Epithelial cell of proximal tubule (primary cell): ENCODE results near the gene AIF1L. TPM values are rescaled to one million over a fixed set of nuclear protein-coding genes. Genes with fewer than 3 reads are reported as not detected.

Source experiments
- DNase-seq: peaks from one replicate; pipeline ENCODE4 v3.0.0-alpha.2; 2011; ENCODE audit warnings: low read depth
- H3K4me3 ChIP-seq: 2 replicates; pipeline ENCODE4 v1.5.1; 2011; ENCODE audit warnings: low read depth, mild to moderate bottlenecking, low read length
- CTCF ChIP-seq: conservative IDR thresholded peaks from 2 replicates; pipeline ENCODE4 v1.5.1; 2012; ENCODE audit warnings: low read depth, mild to moderate bottlenecking, low read length
- total RNA-seq: library from RNA; depleted of rRNA; stranded (reverse); fragments of >200 nt; gene quantifications from 2 replicates; pipeline ENCODE4 v1.2.3, GENCODE V29; 2015

AIF1L gene
- total RNA-seq, 1 donor from 2014 or later, result 71.6 TPM

DNA sequence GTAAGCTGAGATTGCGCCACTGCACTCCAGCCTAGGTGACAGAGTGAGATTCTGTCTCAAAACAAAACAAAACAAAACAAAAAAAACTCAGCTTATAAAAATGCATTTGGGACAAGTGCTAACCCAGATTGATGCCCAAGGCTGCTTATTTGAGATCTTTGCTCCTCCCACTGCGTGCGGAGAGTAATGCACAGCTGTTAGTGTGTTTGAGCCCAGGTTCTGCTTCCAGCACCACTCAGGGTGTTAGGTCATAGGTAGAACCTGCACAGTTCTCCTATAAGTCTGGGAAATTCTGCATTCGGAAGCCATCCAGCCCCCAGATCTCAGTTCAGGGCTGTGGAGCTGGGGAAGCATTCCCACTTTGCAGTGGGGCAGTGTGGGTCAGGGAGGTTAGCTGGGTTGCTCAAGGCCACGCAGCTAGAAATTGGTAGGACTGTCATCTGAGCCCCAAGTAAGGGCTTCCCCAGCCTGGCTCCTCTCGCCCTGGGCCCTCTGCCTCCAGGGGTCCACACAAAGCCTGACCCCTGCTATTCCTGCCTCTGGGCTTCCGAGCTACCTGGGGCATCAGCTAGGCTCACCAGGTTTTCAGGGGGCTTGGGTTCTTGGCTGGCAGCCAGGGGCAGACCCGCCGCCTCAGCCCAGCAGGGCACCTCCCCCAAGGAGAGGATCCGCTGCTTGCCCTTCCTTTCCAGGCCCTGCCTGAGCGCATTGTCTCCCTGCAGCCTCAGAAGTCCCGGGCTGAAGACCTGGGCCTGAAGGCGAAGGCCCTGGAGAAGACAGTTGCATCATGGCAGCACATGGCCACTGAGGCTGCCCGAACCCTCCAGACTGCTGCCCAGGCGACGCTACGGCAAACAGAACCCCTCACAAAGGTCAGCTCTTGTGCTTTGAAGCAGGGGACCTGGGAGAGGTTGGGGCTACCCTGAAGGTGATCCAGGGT lies 17.6 kb upstream of the AIF1L start:
- DNase-seq, result no peak
- no peak overlapping the region for H3K4me3 ChIP-seq
- no peak for TF ChIP-seq CTCF

DNA sequence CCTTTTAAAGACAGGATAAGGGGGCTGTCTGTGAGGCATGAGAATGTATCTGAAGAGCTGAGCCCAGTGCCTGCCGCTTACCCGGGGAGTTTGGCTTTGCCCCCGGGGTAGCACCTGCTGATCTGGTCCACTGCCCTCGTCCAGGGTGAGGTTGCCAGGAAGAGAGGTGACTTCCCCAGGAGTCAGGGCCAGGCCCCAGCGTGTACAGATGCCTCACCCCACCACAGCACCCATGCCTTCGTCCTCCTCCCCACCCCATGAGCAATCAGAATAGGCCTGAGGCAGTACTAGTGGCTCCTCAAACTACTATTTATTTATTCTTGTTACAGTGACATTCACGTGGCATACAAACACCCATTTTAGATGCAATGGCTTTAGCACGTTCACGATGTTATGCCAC lies 15.7 kb upstream of the AIF1L start:
- no peak for DNase-seq
- H3K4me3 ChIP-seq, result no peak overlapping the region
- no peak for TF ChIP-seq CTCF

DNA sequence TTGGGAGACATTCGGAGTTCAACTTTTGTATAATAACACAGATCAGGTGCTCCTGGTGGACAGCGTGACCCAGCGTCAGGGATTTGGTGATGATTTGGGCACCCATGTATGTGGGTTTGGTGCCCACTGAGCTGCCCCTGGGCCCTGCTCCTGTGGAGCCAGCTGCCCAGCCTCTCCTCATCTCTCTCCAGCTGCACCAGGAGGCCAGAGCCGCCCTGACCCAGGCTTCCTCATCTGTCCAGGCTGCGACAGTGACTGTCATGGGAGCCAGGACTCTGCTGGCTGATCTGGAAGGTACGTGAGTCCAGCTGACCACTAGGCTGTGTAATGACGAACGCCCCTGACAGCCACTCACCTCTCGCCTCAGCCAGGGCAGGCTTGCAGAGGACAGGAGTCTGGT lies 14.5 kb upstream of the AIF1L start:
- no peak for TF ChIP-seq CTCF
- H3K4me3 ChIP-seq, result no peak overlapping the region
- DNase-seq, result no peak

DNA sequence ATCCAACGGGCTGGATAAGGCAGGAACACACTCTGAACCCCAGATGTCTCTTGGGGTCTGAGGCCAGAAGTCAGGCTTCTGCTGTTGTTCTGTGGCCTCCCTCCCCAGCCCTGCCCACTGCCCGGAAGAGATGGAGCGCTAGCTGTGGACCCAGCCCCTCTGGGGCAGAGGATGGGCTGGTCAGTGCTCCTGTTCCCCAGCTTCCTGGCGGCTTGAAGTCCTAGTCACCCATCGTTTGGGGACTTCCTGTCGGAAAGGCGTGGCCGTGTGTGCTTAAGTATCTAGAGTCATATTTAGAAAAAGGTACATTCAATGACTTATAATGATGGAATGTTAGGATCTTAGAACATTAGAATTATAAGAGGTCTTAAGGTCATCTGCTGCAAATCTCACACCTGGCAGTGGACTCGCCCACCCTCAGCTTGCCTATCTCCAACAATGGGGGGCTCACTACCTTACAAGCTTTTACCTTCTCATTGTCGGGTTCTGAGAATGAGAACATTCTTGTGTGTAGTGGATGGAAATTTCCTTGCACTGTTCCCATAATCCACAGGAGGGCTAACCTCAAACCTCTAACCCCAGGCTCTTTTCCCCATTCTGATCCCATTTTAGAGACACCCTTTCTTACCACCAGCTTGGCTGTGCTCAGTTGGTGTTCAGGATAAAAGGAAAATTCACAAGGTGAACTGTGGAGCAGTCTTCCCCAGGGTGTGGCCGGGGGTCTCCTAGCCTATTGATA lies 13.4 kb upstream of the AIF1L start:
- DNase-seq, result no peak
- peak; percentile 6 for TF ChIP-seq CTCF

DNA sequence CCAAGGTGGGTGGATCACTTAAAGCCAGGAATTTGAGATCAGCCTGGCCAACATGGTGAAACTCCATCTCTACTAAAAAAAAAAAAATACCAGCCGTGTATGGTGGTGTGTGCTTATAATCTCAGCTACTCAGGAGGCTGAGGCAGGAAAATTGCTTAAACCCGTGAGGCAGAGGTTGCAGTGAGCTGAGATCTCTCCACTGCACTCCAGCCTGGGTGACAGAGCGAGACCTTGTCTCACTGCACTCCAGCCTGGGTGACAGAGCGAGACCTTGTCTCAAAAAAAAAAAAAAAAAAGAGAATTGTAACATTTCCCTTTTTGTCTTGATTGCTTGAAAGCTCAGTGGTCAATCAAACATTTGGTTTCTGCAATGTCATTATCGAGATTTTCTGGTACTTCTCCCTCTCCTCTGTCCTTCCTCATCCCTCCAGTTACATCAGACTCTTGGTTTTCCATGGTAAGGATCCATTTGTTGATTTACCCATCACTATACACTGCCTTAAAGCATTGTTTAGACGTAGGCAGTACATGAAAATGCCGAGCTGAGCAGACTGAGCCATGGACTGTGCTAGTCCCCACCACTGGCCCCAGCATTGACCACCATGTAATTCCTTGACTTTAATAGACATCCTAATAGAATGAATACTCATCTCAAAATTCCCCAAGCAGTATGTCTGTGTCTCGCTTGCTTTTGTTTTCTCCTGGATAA lies 11.5 kb upstream of the AIF1L start:
- H3K4me3 ChIP-seq, result no peak overlapping the region
- TF ChIP-seq CTCF, result no peak
- no peak for DNase-seq

More for the DNA sequence above, 13.4 kb upstream of the AIF1L start:
- H3K4me3 ChIP-seq, result no peak overlapping the region

DNA sequence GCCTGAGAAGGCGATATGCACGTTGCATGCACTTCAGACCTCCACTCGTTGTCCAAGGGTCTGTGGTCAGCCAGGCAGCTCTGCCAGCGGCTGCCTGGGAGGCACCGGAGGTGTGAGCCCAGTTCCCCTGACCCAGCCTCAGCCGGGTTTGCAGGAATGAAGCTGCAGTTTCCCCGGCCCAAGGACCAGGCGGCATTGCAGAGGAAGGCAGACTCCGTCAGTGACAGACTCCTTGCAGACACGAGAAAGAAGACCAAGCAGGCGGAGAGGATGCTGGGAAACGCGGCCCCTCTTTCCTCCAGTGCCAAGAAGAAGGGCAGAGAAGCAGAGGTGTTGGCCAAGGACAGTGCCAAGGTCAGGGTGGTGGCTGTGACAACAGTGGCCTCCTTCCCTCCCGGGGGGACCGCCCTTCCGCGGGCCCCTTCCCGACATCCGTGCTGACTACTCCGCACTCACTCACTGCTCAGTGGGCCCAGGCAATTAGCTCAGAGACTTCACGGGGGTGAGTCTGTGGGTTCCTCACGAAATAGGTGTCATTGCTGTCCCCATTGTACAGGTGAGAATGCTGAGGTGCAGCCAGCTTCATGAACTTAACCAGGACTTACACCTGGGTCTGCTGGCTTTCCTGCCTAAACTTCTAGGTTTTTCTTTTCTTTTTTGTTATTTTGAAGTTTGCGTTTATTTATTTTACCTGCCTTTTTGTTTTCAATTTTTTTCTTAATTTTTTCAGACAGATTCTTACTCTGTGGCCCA lies 10.8 kb upstream of the AIF1L start:
- TF ChIP-seq CTCF, result no peak
- H3K4me3 ChIP-seq, result no peak overlapping the region
- no peak for DNase-seq
